ENCODE measurements around the gene AP3B2. TPM values are rescaled to one million over a fixed set of nuclear protein-coding genes. Genes with fewer than 3 reads are reported as not detected.

The AP3B2 gene
- total and polyA plus RNA-seq, 10 donors: 0.15 to 9.5 (median 1.1) TPM; not detected in 1

DNA sequence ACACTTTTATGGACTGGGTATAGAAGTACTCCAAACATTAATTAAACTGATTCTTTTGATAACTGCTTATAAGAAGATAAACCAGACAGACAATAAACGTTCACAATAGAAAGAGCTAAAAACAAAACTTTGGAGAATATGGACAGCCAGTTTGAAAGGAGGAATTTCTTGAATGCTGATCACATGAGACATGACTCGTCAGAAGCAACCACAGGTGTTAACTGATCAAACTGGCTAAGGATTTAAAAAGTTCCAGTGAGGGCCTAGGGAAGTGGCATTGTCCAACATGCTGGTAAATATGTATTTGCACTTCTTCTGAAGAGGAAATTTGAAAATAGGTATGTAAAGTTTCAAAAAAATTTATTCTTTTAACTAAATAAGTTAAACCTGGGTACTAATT is 29.4 kb upstream of the AP3B2 start:
- H3K27me3 ChIP-seq (replicated peaks in 1 of 7): no peaks in the 10 kb centered on the region
- no peaks in the 10 kb centered on the region for H3K4me1 ChIP-seq
- H3K27ac ChIP-seq: no peak overlapping the region
- DNase-seq: no peak
- H3K36me3 ChIP-seq: peaks cover 0 to 39% (median 13%) of the 10 kb centered on the region in 6 donors
- no peak for TF ChIP-seq POLR2A (IDR thresholded peaks at IDR 0.05)
- no peak for TF ChIP-seq CTCF (IDR thresholded peaks at IDR 0.05 in 8 of 11, conservative IDR thresholded peaks at IDR 0.05 in 3 of 11)
- no peak for TF ChIP-seq POLR2AphosphoS5 (IDR thresholded peaks at IDR 0.05)
- no peaks in the 10 kb centered on the region for H3K9me3 ChIP-seq
- WGBS, 5 donors: 61 to 80% (median 74%) methylated on average over 2 of the region's 2 CpGs
- H3K4me3 ChIP-seq: no peak overlapping the region
- intact Hi-C loops (cut with DNase I; ENCODE audit: low total_unique reads): no loop called here

DNA sequence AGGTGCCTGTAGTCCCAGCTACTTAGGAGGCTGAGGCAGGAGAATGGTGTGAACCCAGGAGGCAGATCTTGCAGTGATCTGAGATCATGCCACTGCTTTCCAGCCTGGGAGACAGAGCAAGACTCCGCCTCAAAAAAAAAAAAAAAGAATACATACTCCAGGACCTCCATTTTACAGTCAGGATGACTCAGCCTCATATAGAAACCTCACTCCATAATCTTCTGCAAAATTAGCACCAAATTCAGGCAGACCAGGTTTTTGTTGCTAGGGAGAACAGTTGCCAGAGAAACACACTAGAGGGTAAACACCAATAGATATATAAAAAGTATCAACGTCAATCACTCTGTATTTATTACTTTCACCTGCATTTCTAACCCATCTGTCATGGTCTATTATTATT is 28.3 kb upstream of the AP3B2 start:
- H3K36me3 ChIP-seq: peaks cover 0 to 51% (median 13%) of the 10 kb centered on the region in 6 donors
- intact Hi-C loops (cut with DNase I; ENCODE audit: low total_unique reads): no loop called here
- no peak overlapping the region for H3K27ac ChIP-seq
- H3K27me3 ChIP-seq (replicated peaks in 1 of 7): no peaks in the 10 kb centered on the region
- no peak for TF ChIP-seq POLR2AphosphoS5 (IDR thresholded peaks at IDR 0.05)
- TF ChIP-seq POLR2A (IDR thresholded peaks at IDR 0.05): no peak
- TF ChIP-seq CTCF (IDR thresholded peaks at IDR 0.05 in 8 of 11, conservative IDR thresholded peaks at IDR 0.05 in 3 of 11): no peak
- no peaks in the 10 kb centered on the region for H3K4me1 ChIP-seq
- no peak overlapping the region for H3K4me3 ChIP-seq
- WGBS, 5 donors: 87 to 99% (median 96%) methylated on average over 2 of the region's 2 CpGs
- H3K9me3 ChIP-seq: no peaks in the 10 kb centered on the region
- no peak for DNase-seq

DNA sequence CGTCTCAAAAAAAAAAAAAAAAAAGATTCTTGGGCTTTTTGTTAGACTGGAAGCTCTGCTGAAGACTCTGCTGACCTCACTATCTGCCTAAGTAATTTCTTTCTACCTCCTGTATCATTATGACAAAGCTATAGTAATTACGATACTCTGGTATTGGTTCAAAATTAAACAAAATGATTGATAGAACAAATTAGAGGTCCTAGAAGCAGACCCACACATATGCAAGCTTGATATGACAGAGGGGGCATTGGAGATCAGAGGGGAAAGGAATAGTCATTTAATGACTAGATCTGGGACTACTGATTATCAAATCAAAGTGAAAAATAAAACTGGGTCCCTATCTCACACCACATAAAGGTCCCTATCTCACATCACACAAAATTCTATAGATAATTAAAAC is 21.9 kb upstream of the AP3B2 start:
- 78 to 98% (median 89%) methylated on average over 2 of the region's 2 CpGs for WGBS, 5 donors
- intact Hi-C loops (cut with DNase I; ENCODE audit: low total_unique reads): no loop called here

DNA sequence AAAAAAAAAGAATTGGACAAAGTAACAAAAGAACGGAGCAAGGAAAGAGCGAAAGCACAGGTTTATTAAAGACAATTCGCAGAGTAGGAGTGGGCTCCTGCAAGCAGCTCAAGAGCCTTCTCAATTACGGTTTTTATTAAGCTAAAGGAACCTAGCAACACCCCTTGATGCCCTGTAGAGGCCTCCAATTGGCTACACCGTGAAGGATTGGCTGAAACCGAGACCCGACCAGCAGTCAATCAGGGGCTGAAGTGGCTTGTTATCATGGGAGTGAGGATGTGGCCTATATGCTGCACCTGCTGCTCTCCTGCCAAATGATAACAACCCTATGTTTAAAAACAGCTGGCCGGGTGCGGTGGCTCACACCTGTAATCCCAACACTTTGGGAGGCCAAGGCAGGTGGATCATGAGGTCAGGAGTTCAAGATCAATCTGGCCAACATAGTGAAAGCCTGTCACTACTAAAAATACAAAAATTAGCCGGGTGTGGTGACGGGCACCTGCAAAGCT is 20.4 kb upstream of the AP3B2 start:
- H3K27me3 ChIP-seq (replicated peaks in 1 of 7): no peaks in the 10 kb centered on the region
- DNase-seq: no peak
- H3K36me3 ChIP-seq: peaks cover 0 to 45% (median under 1%) of the 10 kb centered on the region in 6 donors
- intact Hi-C loops (cut with DNase I; ENCODE audit: low total_unique reads): no loop called here
- H3K4me3 ChIP-seq: no peak overlapping the region
- H3K4me1 ChIP-seq: no peaks in the 10 kb centered on the region
- H3K9me3 ChIP-seq: no peaks in the 10 kb centered on the region
- WGBS, 5 donors: 77 to 97% (median 94%) methylated on average over 10 to 11 of the region's 11 CpGs
- TF ChIP-seq POLR2A (IDR thresholded peaks at IDR 0.05) (no peak), POLR2AphosphoS5 (IDR thresholded peaks at IDR 0.05) (no peak), CTCF (IDR thresholded peaks at IDR 0.05 in 8 of 11, conservative IDR thresholded peaks at IDR 0.05 in 3 of 11) (no peak)
- H3K27ac ChIP-seq: no peak overlapping the region

More for the DNA sequence above, 21.9 kb upstream of the AP3B2 start:
- H3K27me3 ChIP-seq (replicated peaks in 1 of 7): no peaks in the 10 kb centered on the region
- TF ChIP-seq CTCF (IDR thresholded peaks at IDR 0.05 in 8 of 11, conservative IDR thresholded peaks at IDR 0.05 in 3 of 11) (no peak), POLR2AphosphoS5 (IDR thresholded peaks at IDR 0.05) (no peak), POLR2A (IDR thresholded peaks at IDR 0.05) (no peak)
- H3K4me3 ChIP-seq: no peak overlapping the region
- no peaks in the 10 kb centered on the region for H3K9me3 ChIP-seq
- H3K36me3 ChIP-seq: peaks cover 0 to 59% (median 8%) of the 10 kb centered on the region in 6 donors
- no peaks in the 10 kb centered on the region for H3K4me1 ChIP-seq
- H3K27ac ChIP-seq: no peak overlapping the region
- no peak for DNase-seq

All from spleen (tissue), 11 donors.